Nephron progenitor cell (in vitro differentiated cells): ENCODE measurements around the gene IGDCC3.

ENCODE experiments used
- DNase-seq: peaks from one replicate; pipeline ENCODE4 v3.0.0; 2021
- H3K27ac Mint-ChIP-seq: 2 replicates; pipeline ENCODE4 v1.8.0; 2021; ENCODE audit warnings: mild to moderate bottlenecking, moderate library complexity, mixed read lengths
- H3K27me3 Mint-ChIP-seq: 2 replicates; pipeline ENCODE4 v1.8.0; 2021; ENCODE audit warnings: mild to moderate bottlenecking, low read depth, mixed read lengths; ENCODE audit not compliant: poor library complexity
- H3K36me3 Mint-ChIP-seq: 2 replicates; pipeline ENCODE4 v1.8.0; 2021; ENCODE audit warnings: low read depth, mixed read lengths
- H3K4me1 Mint-ChIP-seq: 2 replicates; pipeline ENCODE4 v1.8.0; 2021; ENCODE audit warnings: mixed read lengths
- H3K4me3 Mint-ChIP-seq: 2 replicates; pipeline ENCODE4 v1.8.0; 2021; ENCODE audit warnings: mild to moderate bottlenecking, moderate library complexity, mixed read lengths
- H3K9me3 Mint-ChIP-seq: 2 replicates; pipeline ENCODE4 v1.8.0; 2021; ENCODE audit warnings: mild to moderate bottlenecking, moderate library complexity, mixed read lengths
- TF ChIP-seq, protein P1 (sequence below): fragments of 200-600 bp; sonication (generic); IDR thresholded peaks from 2 replicates; pipeline ENCODE4 v1.5.0; 2021; ENCODE audit warnings: antibody characterized with exemption

The IGDCC3 gene

DNA sequence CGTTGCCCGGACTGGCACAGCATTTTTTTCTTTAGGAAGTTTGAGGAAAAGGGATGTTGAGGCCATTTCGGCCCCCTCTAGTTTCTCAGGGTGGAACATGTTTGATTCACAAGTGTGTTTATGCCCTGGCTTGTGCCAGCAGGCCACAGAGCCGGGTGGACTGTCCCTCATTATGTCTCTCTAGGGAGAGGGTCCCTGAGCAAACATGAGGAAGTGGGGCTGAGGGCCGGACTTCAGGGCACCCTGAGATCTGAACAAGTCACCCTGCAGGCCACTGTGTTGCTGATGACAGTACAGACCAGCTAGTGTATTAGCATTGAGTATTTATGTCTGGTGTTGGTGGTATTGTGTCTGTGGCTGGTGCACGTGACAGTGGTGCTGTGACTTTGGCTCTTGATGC, 38.4 kb downstream of the IGDCC3 start:
- peaks cover 7% of the 10 kb centered on the region for H3K27me3 Mint-ChIP-seq
- peak overlapping the region; percentile 45 for H3K4me3 Mint-ChIP-seq
- H3K4me1 Mint-ChIP-seq: peaks cover 92% of the 10 kb centered on the region
- peak overlapping the region; percentile 93 for H3K27ac Mint-ChIP-seq
- no peaks in the 10 kb centered on the region for H3K9me3 Mint-ChIP-seq
- TF ChIP-seq, protein P1, sequence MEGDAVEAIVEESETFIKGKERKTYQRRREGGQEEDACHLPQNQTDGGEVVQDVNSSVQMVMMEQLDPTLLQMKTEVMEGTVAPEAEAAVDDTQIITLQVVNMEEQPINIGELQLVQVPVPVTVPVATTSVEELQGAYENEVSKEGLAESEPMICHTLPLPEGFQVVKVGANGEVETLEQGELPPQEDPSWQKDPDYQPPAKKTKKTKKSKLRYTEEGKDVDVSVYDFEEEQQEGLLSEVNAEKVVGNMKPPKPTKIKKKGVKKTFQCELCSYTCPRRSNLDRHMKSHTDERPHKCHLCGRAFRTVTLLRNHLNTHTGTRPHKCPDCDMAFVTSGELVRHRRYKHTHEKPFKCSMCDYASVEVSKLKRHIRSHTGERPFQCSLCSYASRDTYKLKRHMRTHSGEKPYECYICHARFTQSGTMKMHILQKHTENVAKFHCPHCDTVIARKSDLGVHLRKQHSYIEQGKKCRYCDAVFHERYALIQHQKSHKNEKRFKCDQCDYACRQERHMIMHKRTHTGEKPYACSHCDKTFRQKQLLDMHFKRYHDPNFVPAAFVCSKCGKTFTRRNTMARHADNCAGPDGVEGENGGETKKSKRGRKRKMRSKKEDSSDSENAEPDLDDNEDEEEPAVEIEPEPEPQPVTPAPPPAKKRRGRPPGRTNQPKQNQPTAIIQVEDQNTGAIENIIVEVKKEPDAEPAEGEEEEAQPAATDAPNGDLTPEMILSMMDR: no peak
- DNase-seq: no peak
- peaks cover 12% of the 10 kb centered on the region for H3K36me3 Mint-ChIP-seq

DNA sequence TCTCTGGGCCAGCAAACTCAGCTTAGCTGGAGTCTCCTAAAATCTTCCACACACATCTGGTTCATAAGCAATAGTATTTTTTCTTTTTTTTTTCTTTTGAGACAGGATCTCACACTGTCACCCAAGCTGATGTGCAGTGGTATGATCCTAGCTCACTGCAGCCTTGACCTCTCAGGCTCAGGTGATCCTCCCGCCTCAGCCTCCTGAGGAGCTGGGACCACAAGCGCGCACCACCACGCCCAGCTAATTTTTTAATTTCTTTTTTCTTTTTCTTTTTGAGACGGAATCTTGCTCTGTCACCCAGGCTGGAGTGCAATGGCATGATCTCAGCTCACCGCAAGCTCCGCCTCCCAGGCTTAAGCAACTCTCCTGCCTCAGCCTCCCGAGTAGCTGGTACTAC, 39.0 kb downstream of the IGDCC3 start:
- TF ChIP-seq, protein P1: no peak
- H3K4me1 Mint-ChIP-seq: peaks cover 92% of the 10 kb centered on the region
- no peak for DNase-seq
- H3K4me3 Mint-ChIP-seq: peak overlapping the region; percentile 33
- H3K9me3 Mint-ChIP-seq: no peaks in the 10 kb centered on the region
- peaks cover 12% of the 10 kb centered on the region for H3K36me3 Mint-ChIP-seq
- peaks cover 7% of the 10 kb centered on the region for H3K27me3 Mint-ChIP-seq
- H3K27ac Mint-ChIP-seq: peak overlapping the region; percentile 71

DNA sequence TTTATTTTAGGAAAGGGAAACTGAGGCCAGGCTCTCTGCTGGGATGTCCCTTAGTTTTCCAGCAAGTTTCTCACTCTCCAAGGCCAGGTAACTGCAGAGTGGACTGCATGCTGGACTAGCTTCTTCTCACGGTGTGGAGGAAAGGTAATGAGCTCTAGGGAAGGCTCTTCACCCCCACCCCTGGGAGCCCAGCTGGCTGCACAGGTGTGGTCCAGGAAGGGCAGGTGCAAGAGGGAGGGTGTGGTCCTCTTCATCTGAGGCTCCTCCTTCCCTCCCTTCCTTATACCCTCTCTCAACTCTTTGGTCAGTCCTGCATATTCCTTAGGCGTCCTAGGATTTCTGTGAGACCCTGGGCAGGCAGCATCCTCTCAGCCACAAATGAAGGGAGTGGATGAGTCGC, 39.4 kb downstream of the IGDCC3 start:
- DNase-seq: no peak
- peaks cover 92% of the 10 kb centered on the region for H3K4me1 Mint-ChIP-seq
- H3K27ac Mint-ChIP-seq: no peak overlapping the region
- peaks cover 7% of the 10 kb centered on the region for H3K27me3 Mint-ChIP-seq
- H3K9me3 Mint-ChIP-seq: no peaks in the 10 kb centered on the region
- peak overlapping the region; percentile 33 for H3K4me3 Mint-ChIP-seq
- H3K36me3 Mint-ChIP-seq: peaks cover 12% of the 10 kb centered on the region
- TF ChIP-seq, protein P1: no peak

DNA sequence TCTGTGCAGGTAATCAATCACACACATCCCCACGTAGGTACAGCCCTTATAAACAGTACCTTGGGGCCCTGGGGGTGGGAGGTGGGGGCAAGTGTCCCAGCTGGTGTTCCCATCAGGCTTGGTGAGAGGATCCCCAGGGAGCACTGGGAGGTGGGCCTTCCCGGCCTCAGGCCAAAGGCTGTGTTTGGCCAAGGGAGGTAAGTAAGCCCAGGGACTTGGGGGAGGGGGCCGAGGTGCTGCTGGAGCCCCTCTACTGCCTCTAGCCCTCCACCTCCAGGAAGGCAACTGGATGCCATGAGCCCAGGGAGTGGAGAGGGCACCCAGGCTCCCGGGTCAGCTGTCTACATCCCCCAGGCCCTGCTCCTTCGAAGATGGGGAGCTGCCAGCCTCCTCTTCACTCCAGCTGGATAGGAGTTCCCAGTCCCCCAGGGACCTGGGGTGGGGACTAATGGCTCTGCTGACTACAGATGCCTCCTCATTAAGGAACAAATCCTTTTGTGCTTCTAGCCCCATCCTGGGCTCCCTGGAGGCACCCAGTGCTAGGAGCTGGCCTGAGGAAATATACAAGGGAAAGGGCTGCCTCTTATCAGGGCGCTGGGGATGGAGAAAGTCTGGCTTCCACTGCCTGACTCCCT, 40.2 kb downstream of the IGDCC3 start:
- H3K27me3 Mint-ChIP-seq: peaks cover 7% of the 10 kb centered on the region
- peaks cover 11% of the 10 kb centered on the region for H3K36me3 Mint-ChIP-seq
- TF ChIP-seq, protein P1: no peak
- peaks cover 92% of the 10 kb centered on the region for H3K4me1 Mint-ChIP-seq
- peak overlapping the region; percentile 97 for H3K27ac Mint-ChIP-seq
- DNase-seq: peak; percentile 32
- no peaks in the 10 kb centered on the region for H3K9me3 Mint-ChIP-seq
- peak overlapping the region; percentile 41 for H3K4me3 Mint-ChIP-seq

DNA sequence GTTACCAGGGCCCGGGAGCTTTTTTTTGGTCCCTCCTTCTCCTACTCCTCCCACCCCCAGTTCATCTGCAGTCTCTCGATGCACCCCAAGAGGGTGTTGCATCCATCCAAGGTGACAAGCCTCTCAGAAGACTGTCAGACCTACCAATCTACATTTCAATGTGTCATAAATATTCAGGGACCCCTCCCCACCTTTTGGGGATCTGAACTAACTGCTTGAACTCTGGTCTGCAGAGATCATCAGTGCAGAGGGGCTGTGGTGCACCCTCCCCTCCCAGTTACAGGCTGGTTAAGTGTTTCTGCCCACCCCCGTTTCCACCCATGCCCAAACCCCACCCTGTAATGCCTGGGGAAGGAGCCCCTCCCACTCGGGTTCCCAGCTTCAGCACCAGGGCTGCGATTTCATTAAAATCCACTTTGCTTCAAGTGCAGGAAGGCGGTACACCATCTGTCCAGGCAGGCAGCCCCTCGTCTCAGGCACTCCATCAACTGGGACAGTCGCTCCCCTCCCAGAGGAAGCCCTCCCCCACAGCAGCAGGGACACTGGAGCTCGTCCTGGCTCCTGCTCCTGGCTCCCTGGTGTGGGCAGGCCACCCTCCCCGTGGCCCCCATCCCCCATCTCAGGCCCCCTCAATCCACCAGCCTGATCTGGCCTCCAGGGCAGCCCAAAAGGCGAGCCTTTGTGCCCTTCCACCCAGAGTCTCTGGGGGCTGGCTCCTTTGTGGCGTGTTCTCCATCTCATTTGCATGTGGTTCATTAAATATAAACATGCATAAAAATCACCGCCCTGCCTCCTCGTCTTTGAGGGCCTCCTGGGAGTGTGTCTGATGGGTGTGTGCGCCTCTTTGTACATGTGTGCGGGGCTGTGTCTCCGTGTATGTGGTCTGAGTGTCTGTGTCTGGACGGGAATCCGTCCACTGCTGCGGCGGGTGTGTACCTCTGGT, 41.0 kb downstream of the IGDCC3 start:
- peak overlapping the region; percentile 41 for H3K4me3 Mint-ChIP-seq
- H3K27me3 Mint-ChIP-seq: peaks cover 7% of the 10 kb centered on the region

More for the DNA sequence above, 41.0 kb downstream of the IGDCC3 start:
- H3K9me3 Mint-ChIP-seq: no peaks in the 10 kb centered on the region
- TF ChIP-seq, protein P1: no peak
- H3K4me1 Mint-ChIP-seq: peaks cover 97% of the 10 kb centered on the region
- peak overlapping the region; percentile 97 for H3K27ac Mint-ChIP-seq
- H3K36me3 Mint-ChIP-seq: peaks cover 15% of the 10 kb centered on the region
- peak; percentile 53 for DNase-seq
